ENCODE measurements around the gene GSTT2.
"Not testable (repeated sequence)": the region's sequence is repeated elsewhere in the genome, so short reads cannot be mapped to it uniquely, and the experiment has no call there.

Gene GSTT2

DNA sequence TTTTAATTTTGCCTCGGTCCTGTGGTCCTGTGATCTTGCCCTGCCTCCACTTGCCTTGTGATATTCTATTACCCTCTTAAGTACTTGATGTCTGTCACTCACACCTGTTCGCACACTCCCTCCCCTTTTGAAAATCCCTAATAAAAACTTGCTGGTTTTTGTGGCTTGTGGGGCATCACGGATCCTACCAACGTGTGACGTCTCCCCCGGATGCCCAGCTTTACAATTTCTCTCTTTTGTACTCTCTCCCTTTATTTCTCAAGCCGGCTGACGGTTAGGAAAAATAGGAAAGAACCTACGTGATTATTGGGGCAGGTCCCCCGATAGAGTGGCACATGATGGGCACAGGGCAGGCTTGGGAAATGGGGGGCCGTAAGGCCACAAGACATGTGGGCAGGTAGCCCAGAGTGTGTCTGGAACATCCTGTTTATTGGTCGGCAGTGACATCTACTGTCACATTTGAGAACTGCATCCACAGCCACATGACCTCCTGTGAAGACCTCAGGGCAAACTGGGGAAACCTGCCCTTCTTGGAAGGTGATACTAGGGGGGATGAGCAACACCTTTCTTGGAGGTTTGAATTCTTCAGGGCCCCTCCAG, 23.5 kb upstream of the GSTT2 start:
- not testable (repeated sequence) for H3K4me3 ChIP-seq (ENCODE audit: low read depth, low read length)
- DNase-seq (ENCODE audit: low read depth) = peak; percentile 69
- TF ChIP-seq, protein P1, sequence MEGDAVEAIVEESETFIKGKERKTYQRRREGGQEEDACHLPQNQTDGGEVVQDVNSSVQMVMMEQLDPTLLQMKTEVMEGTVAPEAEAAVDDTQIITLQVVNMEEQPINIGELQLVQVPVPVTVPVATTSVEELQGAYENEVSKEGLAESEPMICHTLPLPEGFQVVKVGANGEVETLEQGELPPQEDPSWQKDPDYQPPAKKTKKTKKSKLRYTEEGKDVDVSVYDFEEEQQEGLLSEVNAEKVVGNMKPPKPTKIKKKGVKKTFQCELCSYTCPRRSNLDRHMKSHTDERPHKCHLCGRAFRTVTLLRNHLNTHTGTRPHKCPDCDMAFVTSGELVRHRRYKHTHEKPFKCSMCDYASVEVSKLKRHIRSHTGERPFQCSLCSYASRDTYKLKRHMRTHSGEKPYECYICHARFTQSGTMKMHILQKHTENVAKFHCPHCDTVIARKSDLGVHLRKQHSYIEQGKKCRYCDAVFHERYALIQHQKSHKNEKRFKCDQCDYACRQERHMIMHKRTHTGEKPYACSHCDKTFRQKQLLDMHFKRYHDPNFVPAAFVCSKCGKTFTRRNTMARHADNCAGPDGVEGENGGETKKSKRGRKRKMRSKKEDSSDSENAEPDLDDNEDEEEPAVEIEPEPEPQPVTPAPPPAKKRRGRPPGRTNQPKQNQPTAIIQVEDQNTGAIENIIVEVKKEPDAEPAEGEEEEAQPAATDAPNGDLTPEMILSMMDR (IDR thresholded peaks at IDR 0.05; ENCODE audit: low read depth, low read length) = peak; percentile 61

- not testable (repeated sequence) for H3K4me3 ChIP-seq (ENCODE audit: low read depth, low read length); DNase-seq (ENCODE audit: low read depth)
Observed at GRCh38 chr22:23961084-23961771, 18.7 kb upstream of the GSTT2 start, which contains the start of gene GSTT2B. Gene GSTT2B, minus strand, starts transcription at chr22:23961195. Its CDS starts 64 bp downstream, at chr22:23961131.

DNA sequence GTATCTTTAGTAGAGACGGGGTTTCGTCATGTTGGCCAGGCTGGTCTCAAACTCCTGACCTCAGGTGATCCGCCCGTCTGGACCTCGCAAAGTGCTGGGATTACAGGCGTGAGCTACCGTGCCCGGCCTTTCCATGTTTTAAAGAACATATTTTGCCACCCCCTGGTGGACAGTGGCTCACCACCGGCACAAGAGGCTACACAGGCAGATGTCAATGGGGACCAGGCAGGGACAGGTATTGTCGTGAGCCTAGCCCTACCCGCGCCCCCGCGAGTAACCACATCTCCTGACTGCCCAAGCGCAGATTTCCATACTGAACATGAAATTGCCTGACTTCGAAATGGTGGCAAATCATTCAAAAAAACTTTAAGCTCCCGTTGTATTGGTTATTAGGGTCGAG, 13.8 kb upstream of the GSTT2 start:
- not testable (repeated sequence) for DNase-seq (ENCODE audit: low read depth); H3K4me3 ChIP-seq (ENCODE audit: low read depth, low read length)

DNA sequence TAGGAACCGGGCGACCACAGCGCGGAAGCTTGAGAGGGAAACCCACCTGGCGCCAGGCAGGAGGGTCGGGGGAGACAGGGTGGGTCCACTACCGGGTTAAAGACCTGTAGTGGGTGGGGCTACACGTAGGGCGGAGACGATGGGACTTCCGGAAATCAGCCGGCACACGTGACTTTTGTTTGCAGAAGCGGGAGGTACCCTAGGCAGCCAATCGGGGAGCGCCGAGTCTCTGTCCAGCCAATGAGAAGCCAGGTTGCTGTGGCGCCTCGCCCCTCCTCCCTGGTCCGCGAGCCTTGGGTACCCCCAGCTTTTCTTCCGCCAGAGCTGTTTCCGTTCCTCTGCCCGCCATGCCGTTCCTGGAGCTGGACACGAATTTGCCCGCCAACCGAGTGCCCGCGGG, 13.4 kb upstream of the GSTT2 start, which contains the start of gene DDTL:
DDTL (plus strand) TSS at position 321 of the 400 bp plus-strand sequence; CDS start at position 348, 27 bp downstream.
- DNase-seq (ENCODE audit: low read depth); H3K4me3 ChIP-seq (ENCODE audit: low read depth, low read length): not testable (repeated sequence)

- TF ChIP-seq, protein P1 (IDR thresholded peaks at IDR 0.05; ENCODE audit: low read depth, low read length) = no peak
- no peak for DNase-seq (ENCODE audit: low read depth)
- no peak overlapping the region for H3K4me3 ChIP-seq (ENCODE audit: low read depth, low read length)
Observed at GRCh38 chr22:23969071-23969470, 10.9 kb upstream of the GSTT2 start.

- no peak overlapping the region for H3K4me3 ChIP-seq (ENCODE audit: low read depth, low read length)
- TF ChIP-seq POLR2A (IDR thresholded peaks at IDR 0.05; ENCODE audit: extremely low read depth, insufficient read length) = no peak
- no peak for TF ChIP-seq MYC (IDR thresholded peaks at IDR 0.05; ENCODE audit: low read depth, low read length)
- TF ChIP-seq, protein P1 (IDR thresholded peaks at IDR 0.05; ENCODE audit: low read depth, low read length) = no peak
- TF ChIP-seq MAX (IDR thresholded peaks at IDR 0.05; ENCODE audit: low read depth, low read length) = no peak
- DNase-seq (ENCODE audit: low read depth) = no peak
Observed at GRCh38 chr22:23970201-23970641, 9.7 kb upstream of the GSTT2 start.

DNA sequence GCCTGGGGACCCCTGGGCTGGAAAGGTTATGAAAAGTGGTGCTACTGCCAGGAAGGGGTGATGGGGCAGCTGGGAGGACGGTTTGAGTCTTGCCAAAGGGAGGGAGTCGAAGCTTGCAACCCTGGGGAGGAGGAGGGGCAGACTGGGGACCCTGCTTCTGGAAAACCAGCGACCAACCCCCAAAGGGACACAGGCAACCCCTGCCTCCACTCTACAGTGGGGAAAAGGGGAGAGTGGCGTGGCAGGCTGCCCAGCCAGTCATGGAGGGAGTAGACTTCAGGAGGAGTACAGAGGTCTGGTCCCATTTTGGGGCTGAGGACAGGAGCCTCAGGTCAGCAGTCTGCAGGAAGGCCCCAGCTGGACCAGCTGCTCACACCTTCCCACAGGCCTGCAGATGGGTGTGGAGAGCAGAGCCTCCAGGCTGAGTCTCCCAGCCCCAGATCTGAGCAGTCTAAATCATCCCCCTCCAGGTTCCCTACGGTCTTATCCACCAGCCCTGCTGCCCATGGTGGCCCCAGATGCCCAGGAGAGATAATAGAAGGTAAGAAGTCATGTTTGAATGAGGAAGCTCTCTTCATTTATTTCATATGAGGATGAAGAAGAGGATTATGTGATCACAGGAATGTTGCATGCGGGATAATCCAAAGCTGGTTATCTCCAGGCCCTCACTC, 9.0 kb upstream of the GSTT2 start:
- H3K4me3 ChIP-seq (ENCODE audit: low read depth, low read length) = no peak overlapping the region
- TF ChIP-seq POLR2A (IDR thresholded peaks at IDR 0.05; ENCODE audit: extremely low read depth, insufficient read length) (no peak), MYC (IDR thresholded peaks at IDR 0.05; ENCODE audit: low read depth, low read length) (no peak), MAX (IDR thresholded peaks at IDR 0.05; ENCODE audit: low read depth, low read length) (no peak)
- TF ChIP-seq, protein P1 (IDR thresholded peaks at IDR 0.05; ENCODE audit: low read depth, low read length) = no peak
- DNase-seq (ENCODE audit: low read depth) = peak; percentile 10

DNA sequence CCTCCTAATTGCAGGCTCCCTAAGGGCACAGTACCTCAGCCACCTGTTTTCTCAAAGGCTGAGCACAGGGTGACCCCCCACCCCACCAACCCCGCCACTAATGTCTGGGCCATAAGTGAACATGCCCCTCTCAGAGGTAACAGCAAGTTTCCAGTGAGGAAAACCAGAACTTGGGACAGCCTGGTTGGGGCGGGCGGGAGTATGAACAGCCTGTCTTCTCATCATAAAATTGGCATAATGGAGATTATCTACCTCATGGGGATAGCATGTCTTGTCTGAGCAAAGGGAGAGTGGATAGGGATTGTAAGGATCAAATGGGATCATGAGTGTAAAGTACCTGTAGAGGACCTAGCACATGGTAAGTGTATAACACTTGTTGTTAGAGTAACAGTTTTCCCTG, 8.0 kb upstream of the GSTT2 start:
- H3K4me3 ChIP-seq (ENCODE audit: low read depth, low read length); DNase-seq (ENCODE audit: low read depth): not testable (repeated sequence)

- H3K4me3 ChIP-seq (ENCODE audit: low read depth, low read length); DNase-seq (ENCODE audit: low read depth): not testable (repeated sequence)
Observed at GRCh38 chr22:23974345-23974744, 5.6 kb upstream of the GSTT2 start, which contains the start of gene DDT. Gene DDT, minus strand, starts transcription at chr22:23974441. Its CDS starts 27 bp downstream, at chr22:23974414.

DNA sequence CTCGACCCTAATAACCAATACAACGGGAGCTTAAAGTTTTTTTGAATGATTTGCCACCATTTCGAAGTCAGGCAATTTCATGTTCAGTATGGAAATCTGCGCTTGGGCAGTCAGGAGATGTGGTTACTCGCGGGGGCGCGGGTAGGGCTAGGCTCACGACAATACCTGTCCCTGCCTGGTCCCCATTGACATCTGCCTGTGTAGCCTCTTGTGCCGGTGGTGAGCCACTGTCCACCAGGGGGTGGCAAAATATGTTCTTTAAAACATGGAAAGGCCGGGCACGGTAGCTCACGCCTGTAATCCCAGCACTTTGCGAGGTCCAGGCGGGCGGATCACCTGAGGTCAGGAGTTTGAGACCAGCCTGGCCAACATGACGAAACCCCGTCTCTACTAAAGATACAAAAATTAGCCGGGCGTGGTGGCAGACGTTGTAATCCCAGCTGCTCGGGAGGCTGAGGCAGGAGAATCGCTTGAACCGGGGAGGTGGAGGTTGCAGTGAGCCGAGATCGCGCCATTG, 5.0 kb upstream of the GSTT2 start:
- not testable (repeated sequence) for H3K4me3 ChIP-seq (ENCODE audit: low read depth, low read length); DNase-seq (ENCODE audit: low read depth)

- not testable (repeated sequence) for DNase-seq (ENCODE audit: low read depth)
Observed at GRCh38 chr22:23977304-23977703, 2.6 kb upstream of the GSTT2 start.

GRCh38 chr22:23980567-23980966, 633 bp downstream of the GSTT2 start:
- H3K4me3 ChIP-seq (ENCODE audit: low read depth, low read length); DNase-seq (ENCODE audit: low read depth): not testable (repeated sequence)

More at GRCh38 chr22:23977304-23977703, 2.6 kb upstream of the GSTT2 start:
- H3K4me3 ChIP-seq (ENCODE audit: low read depth, low read length) = not testable (repeated sequence)

All from NB4 (cell line).